ENCODE measurements around the gene MRPS11.
A peak's percentile ranks its signal among the peaks of the same experiment; 100 is the strongest.
"Not testable (repeated sequence)": the region's sequence is repeated elsewhere in the genome, so short reads cannot be mapped to it uniquely, and the experiment has no call there.

The MRPS11 gene

DNA sequence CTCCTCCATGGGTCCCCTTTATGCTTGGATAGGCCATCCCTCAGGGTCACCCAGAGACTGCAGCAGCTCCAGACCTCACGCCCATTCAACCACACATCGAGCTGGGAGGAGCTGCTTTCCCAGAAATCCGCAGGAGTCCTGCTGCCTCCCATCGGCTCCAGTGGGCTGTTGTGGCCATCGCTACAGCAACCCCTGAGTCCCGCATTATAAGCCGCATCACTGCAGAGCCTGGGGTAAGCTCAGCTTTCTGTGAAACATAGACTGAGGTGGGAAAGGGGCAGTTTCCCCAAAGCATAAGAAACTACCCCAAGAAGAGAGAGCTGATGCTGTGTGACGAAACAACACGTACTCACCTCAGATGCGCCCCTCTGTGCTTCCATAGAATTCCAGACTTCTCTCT is 36.1 kb upstream of the MRPS11 start:
- no peaks in the 10 kb centered on the region for H3K4me1 ChIP-seq (ENCODE audit: control extremely low read depth in 1 of 4, control insufficient read depth in 4 of 4, insufficient read depth in 4 of 4, low read length in 3 of 4)
- 92% methylated on average over 10 of the region's 10 CpGs for WGBS (ENCODE audit: insufficient coverage)
- CTCF ChIA-PET, result interaction anchor here (2.0 kb wide), 1 partner anchor 23 kb away, joined by 5 read pairs; no protein-coding TSS in a partner anchor
- peaks cover 0 to 43% (median 22%) of the 10 kb centered on the region in 5 experiments for H3K27me3 ChIP-seq (replicated peaks in 2 of 5; ENCODE audit: control insufficient read depth in 4 of 5, insufficient read depth in 5 of 5, low read length in 4 of 5)
- no peaks in the 10 kb centered on the region for H3K36me3 ChIP-seq (ENCODE audit: control insufficient read depth in 4 of 4, insufficient read depth in 4 of 4, low read length in 3 of 4)
- POLR2A ChIA-PET, result no interaction called here
- H3K4me3 ChIP-seq (ENCODE audit: control insufficient read depth in 1 of 7, extremely low read depth in 1 of 7, insufficient read depth in 4 of 7, low read depth in 2 of 7, low read length in 6 of 7), result no peak overlapping the region
- H3K27ac ChIP-seq (ENCODE audit: insufficient read depth in 1 of 2, low read depth in 1 of 2, low read length in 2 of 2, poor library complexity in 1 of 2, severe bottlenecking in 2 of 2), result no peak overlapping the region
- DNase-seq, result no peak
- H3K9me3 ChIP-seq (ENCODE audit: control extremely low read depth in 1 of 5, control insufficient read depth in 4 of 5, insufficient read depth in 2 of 5, low read depth in 1 of 5, low read length in 4 of 5), result no peaks in the 10 kb centered on the region

- ChIA-PET CTCF (interaction anchor here (2.0 kb wide), 1 partner anchor 22 kb away, joined by 5 read pairs; no protein-coding TSS in a partner anchor), POLR2A (no interaction called here)
These were observed 34.3 kb upstream of the MRPS11 start for GRCh38 chr15:88433046-88433685.

GRCh38 chr15:88434106-88434505 is 33.4 kb upstream of the MRPS11 start:
- H3K4me1 ChIP-seq (ENCODE audit: control extremely low read depth in 1 of 4, control insufficient read depth in 4 of 4, insufficient read depth in 4 of 4, low read length in 3 of 4); POLR2A ChIA-PET; H3K27ac ChIP-seq (ENCODE audit: insufficient read depth in 1 of 2, low read depth in 1 of 2, low read length in 2 of 2, poor library complexity in 1 of 2, severe bottlenecking in 2 of 2); H3K4me3 ChIP-seq (ENCODE audit: control insufficient read depth in 1 of 7, extremely low read depth in 1 of 7, insufficient read depth in 4 of 7, low read depth in 2 of 7, low read length in 6 of 7); CTCF ChIA-PET; DNase-seq; H3K9me3 ChIP-seq (ENCODE audit: control extremely low read depth in 1 of 5, control insufficient read depth in 4 of 5, insufficient read depth in 2 of 5, low read depth in 1 of 5, low read length in 4 of 5); H3K36me3 ChIP-seq (ENCODE audit: control insufficient read depth in 4 of 4, insufficient read depth in 4 of 4, low read length in 3 of 4): not testable (repeated sequence)
- WGBS (ENCODE audit: insufficient coverage), result 57% methylated on average over 3 of the region's 5 CpGs
- H3K27me3 ChIP-seq (replicated peaks in 2 of 5; ENCODE audit: control insufficient read depth in 4 of 5, insufficient read depth in 5 of 5, low read length in 4 of 5), result peaks cover 0 to 33% (median 14%) of the 10 kb centered on the region in 5 experiments

More at GRCh38 chr15:88433046-88433685, 34.3 kb upstream of the MRPS11 start:
- H3K4me3 ChIP-seq (ENCODE audit: control insufficient read depth in 1 of 7, extremely low read depth in 1 of 7, insufficient read depth in 4 of 7, low read depth in 2 of 7, low read length in 6 of 7), result no peak overlapping the region
- no peaks in the 10 kb centered on the region for H3K4me1 ChIP-seq (ENCODE audit: control extremely low read depth in 1 of 4, control insufficient read depth in 4 of 4, insufficient read depth in 4 of 4, low read length in 3 of 4)
- H3K9me3 ChIP-seq (ENCODE audit: control extremely low read depth in 1 of 5, control insufficient read depth in 4 of 5, insufficient read depth in 2 of 5, low read depth in 1 of 5, low read length in 4 of 5), result no peaks in the 10 kb centered on the region
- 97% methylated on average over 5 of the region's 7 CpGs for WGBS (ENCODE audit: insufficient coverage)
- H3K27ac ChIP-seq (ENCODE audit: insufficient read depth in 1 of 2, low read depth in 1 of 2, low read length in 2 of 2, poor library complexity in 1 of 2, severe bottlenecking in 2 of 2), result no peak overlapping the region
- H3K27me3 ChIP-seq (replicated peaks in 2 of 5; ENCODE audit: control insufficient read depth in 4 of 5, insufficient read depth in 5 of 5, low read length in 4 of 5), result peaks cover 0 to 41% (median 19%) of the 10 kb centered on the region in 5 experiments
- no peaks in the 10 kb centered on the region for H3K36me3 ChIP-seq (ENCODE audit: control insufficient read depth in 4 of 4, insufficient read depth in 4 of 4, low read length in 3 of 4)
- DNase-seq, result no peak

DNA sequence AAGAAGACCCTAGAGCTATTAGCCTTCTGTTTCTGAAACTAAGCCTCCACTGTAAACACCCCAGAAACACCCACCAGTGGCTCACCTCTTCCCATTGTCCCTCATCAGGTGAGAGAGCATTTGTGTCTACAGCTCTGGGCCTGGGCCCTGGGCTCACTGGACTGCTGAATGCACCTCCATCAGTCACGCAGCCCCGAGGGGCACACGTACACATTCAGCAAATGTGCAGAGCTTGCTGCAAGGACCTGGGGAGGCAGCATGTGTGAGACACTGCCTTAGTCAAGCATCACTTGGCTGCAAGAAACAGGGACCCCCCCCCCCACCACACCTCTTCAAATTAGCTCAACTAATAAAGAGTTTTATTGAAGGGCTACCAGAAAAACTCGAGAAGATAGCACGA is 29.3 kb upstream of the MRPS11 start:
- no peak overlapping the region for H3K27ac ChIP-seq (ENCODE audit: insufficient read depth in 1 of 2, low read depth in 1 of 2, low read length in 2 of 2, poor library complexity in 1 of 2, severe bottlenecking in 2 of 2)
- H3K9me3 ChIP-seq (ENCODE audit: control extremely low read depth in 1 of 5, control insufficient read depth in 4 of 5, insufficient read depth in 2 of 5, low read depth in 1 of 5, low read length in 4 of 5), result peaks cover 0 to 3% (median under 1%) of the 10 kb centered on the region in 5 experiments
- H3K4me1 ChIP-seq (ENCODE audit: control extremely low read depth in 1 of 4, control insufficient read depth in 4 of 4, insufficient read depth in 4 of 4, low read length in 3 of 4), result peaks cover 0 to 5% (median 0%) of the 10 kb centered on the region in 4 experiments
- DNase-seq, result no peak
- ChIA-PET POLR2A (no interaction called here), CTCF (interaction anchor here (0.7 to 0.8 kb wide), 2 partner anchors 11 to 43 kb away, joined by 3 read pairs; no protein-coding TSS in a partner anchor)
- H3K36me3 ChIP-seq (ENCODE audit: control insufficient read depth in 4 of 4, insufficient read depth in 4 of 4, low read length in 3 of 4), result no peaks in the 10 kb centered on the region
- WGBS (ENCODE audit: insufficient coverage), result 93% methylated on average over 5 of the region's 5 CpGs
- H3K27me3 ChIP-seq (replicated peaks in 2 of 5; ENCODE audit: control insufficient read depth in 4 of 5, insufficient read depth in 5 of 5, low read length in 4 of 5), result peaks cover 0 to 23% (median 18%) of the 10 kb centered on the region in 5 experiments
- no peak overlapping the region for H3K4me3 ChIP-seq (ENCODE audit: control insufficient read depth in 1 of 7, extremely low read depth in 1 of 7, insufficient read depth in 4 of 7, low read depth in 2 of 7, low read length in 6 of 7)

GRCh38 chr15:88440021-88440420 is 27.5 kb upstream of the MRPS11 start:
- WGBS (ENCODE audit: insufficient coverage), result no CpG with 5 or more reads among the region's 1 CpG
- CTCF ChIA-PET, result no interaction called here
- Histone ChIP-seq H3K27ac (ENCODE audit: insufficient read depth in 1 of 2, low read depth in 1 of 2, low read length in 2 of 2, poor library complexity in 1 of 2, severe bottlenecking in 2 of 2) (no peak overlapping the region), H3K27me3 (replicated peaks in 2 of 5; ENCODE audit: control insufficient read depth in 4 of 5, insufficient read depth in 5 of 5, low read length in 4 of 5) (peaks cover 0 to 25% (median 15%) of the 10 kb centered on the region in 5 experiments), H3K4me3 (ENCODE audit: control insufficient read depth in 1 of 7, extremely low read depth in 1 of 7, insufficient read depth in 4 of 7, low read depth in 2 of 7, low read length in 6 of 7) (no peak overlapping the region), H3K9me3 (ENCODE audit: control extremely low read depth in 1 of 5, control insufficient read depth in 4 of 5, insufficient read depth in 2 of 5, low read depth in 1 of 5, low read length in 4 of 5) (peaks cover 0 to 14% (median 7%) of the 10 kb centered on the region in 5 experiments), H3K4me1 (ENCODE audit: control extremely low read depth in 1 of 4, control insufficient read depth in 4 of 4, insufficient read depth in 4 of 4, low read length in 3 of 4) (peaks cover 0 to 5% (median 0%) of the 10 kb centered on the region in 4 experiments), H3K36me3 (ENCODE audit: control insufficient read depth in 4 of 4, insufficient read depth in 4 of 4, low read length in 3 of 4) (no peaks in the 10 kb centered on the region)
- POLR2A ChIA-PET, result no interaction called here
- peak in 2 of 3 donors; percentile 26 to 27 for DNase-seq

- Histone ChIP-seq H3K27me3 (replicated peaks in 2 of 5; ENCODE audit: control insufficient read depth in 4 of 5, insufficient read depth in 5 of 5, low read length in 4 of 5) (peaks cover 0 to 17% (median 6%) of the 10 kb centered on the region in 5 experiments), H3K9me3 (ENCODE audit: control extremely low read depth in 1 of 5, control insufficient read depth in 4 of 5, insufficient read depth in 2 of 5, low read depth in 1 of 5, low read length in 4 of 5) (peaks cover 0 to 14% (median 7%) of the 10 kb centered on the region in 5 experiments), H3K4me1 (ENCODE audit: control extremely low read depth in 1 of 4, control insufficient read depth in 4 of 4, insufficient read depth in 4 of 4, low read length in 3 of 4) (peaks cover 0 to 5% (median 0%) of the 10 kb centered on the region in 4 experiments), H3K36me3 (ENCODE audit: control insufficient read depth in 4 of 4, insufficient read depth in 4 of 4, low read length in 3 of 4) (no peaks in the 10 kb centered on the region), H3K27ac (ENCODE audit: insufficient read depth in 1 of 2, low read depth in 1 of 2, low read length in 2 of 2, poor library complexity in 1 of 2, severe bottlenecking in 2 of 2) (no peak overlapping the region), H3K4me3 (ENCODE audit: control insufficient read depth in 1 of 7, extremely low read depth in 1 of 7, insufficient read depth in 4 of 7, low read depth in 2 of 7, low read length in 6 of 7) (no peak overlapping the region)
- ChIA-PET CTCF (no interaction called here), POLR2A (no interaction called here)
- 100% methylated on average over 1 of the region's 2 CpGs for WGBS (ENCODE audit: insufficient coverage)
- DNase-seq, result no peak
These were observed 26.3 kb upstream of the MRPS11 start for GRCh38 chr15:88441076-88441730.

DNA sequence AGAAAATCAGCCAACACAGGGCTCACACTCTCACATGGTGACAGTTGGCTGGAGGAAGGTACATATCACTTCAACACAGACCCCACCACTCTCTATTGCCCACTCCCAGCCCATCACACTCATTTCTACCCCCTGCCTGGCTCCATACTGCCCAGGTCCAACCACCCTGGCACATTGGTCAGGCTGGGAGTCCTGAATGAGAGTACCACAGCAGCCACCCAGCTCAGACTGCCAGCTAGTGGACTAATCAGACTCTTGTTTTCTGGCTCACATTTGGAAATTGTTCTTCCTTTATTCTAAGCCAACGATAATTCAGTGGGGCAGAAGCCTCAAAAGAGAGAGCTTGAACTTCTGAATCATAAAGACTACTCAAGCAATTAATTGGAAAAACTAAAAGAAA is 20.3 kb upstream of the MRPS11 start:
- Histone ChIP-seq H3K36me3 (ENCODE audit: control insufficient read depth in 4 of 4, insufficient read depth in 4 of 4, low read length in 3 of 4) (no peaks in the 10 kb centered on the region), H3K4me1 (ENCODE audit: control extremely low read depth in 1 of 4, control insufficient read depth in 4 of 4, insufficient read depth in 4 of 4, low read length in 3 of 4) (no peaks in the 10 kb centered on the region), H3K4me3 (ENCODE audit: control insufficient read depth in 1 of 7, extremely low read depth in 1 of 7, insufficient read depth in 4 of 7, low read depth in 2 of 7, low read length in 6 of 7) (no peak overlapping the region), H3K9me3 (ENCODE audit: control extremely low read depth in 1 of 5, control insufficient read depth in 4 of 5, insufficient read depth in 2 of 5, low read depth in 1 of 5, low read length in 4 of 5) (peaks cover 0 to 14% (median 7%) of the 10 kb centered on the region in 5 experiments), H3K27ac (ENCODE audit: insufficient read depth in 1 of 2, low read depth in 1 of 2, low read length in 2 of 2, poor library complexity in 1 of 2, severe bottlenecking in 2 of 2) (no peak overlapping the region), H3K27me3 (replicated peaks in 2 of 5; ENCODE audit: control insufficient read depth in 4 of 5, insufficient read depth in 5 of 5, low read length in 4 of 5) (peaks cover 0 to 6% (median 2%) of the 10 kb centered on the region in 5 experiments)
- POLR2A ChIA-PET, result no interaction called here
- CTCF ChIA-PET, result interaction anchor here (1.2 kb wide), 1 partner anchor 204 kb away, joined by 3 read pairs; no protein-coding TSS in a partner anchor
- no peak for DNase-seq
- WGBS (ENCODE audit: insufficient coverage), result 100% methylated on average over 1 of the region's 1 CpG

All from common myeloid progenitor, CD34-positive (primary cell).